HCT116 (cell line): ENCODE results near the gene PSMC5.

Experiments
- CBX3 ChIP-seq: IDR thresholded peaks from 2 replicates; pipeline ENCODE4 v1.6.1; 2012; ENCODE audit warnings: low read depth
- CEBPB ChIP-seq: IDR thresholded peaks from 2 replicates; pipeline ENCODE4 v1.6.1; 2012; ENCODE audit warnings: low read depth
- EZH2 ChIP-seq: fragments of 200-600 bp; sonication (generic); IDR thresholded peaks from 2 replicates; pipeline ENCODE4 v1.6.1; 2017; ENCODE audit warnings: antibody characterized with exemption, mixed run types
- POLR2A ChIP-seq: IDR thresholded peaks from 2 replicates; pipeline ENCODE4 v1.7.0; 2011; ENCODE audit warnings: borderline replicate concordance; ENCODE audit not compliant: insufficient read depth, insufficient read length; ENCODE audit errors: extremely low read depth
- POLR2AphosphoS5 ChIP-seq: IDR thresholded peaks from 2 replicates; pipeline ENCODE4 v1.6.1; 2011; ENCODE audit warnings: mild to moderate bottlenecking, low read depth, low read length, moderate library complexity
- REST ChIP-seq: IDR thresholded peaks from 2 replicates; pipeline ENCODE4 v1.6.1; 2012; ENCODE audit warnings: low read depth
- SIN3A ChIP-seq: IDR thresholded peaks from 2 replicates; pipeline ENCODE4 v1.6.1; 2012; ENCODE audit warnings: low read depth
- SP1 ChIP-seq: IDR thresholded peaks from 2 replicates; pipeline ENCODE4 v1.6.1; 2012; ENCODE audit warnings: low read depth
- SRF ChIP-seq: IDR thresholded peaks from 2 replicates; pipeline ENCODE4 v1.6.1; 2012; ENCODE audit warnings: low read depth
- TF ChIP-seq, protein P1 (sequence below), 3 experiments: fragments of 200-600 bp in 1 of 3; sonication (generic) in 1 of 3; IDR thresholded peaks in 2 of 3; conservative IDR thresholded peaks in 1 of 3; 2 replicates each; pipeline ENCODE4 v1.5.1; 2012 to 2017; ENCODE audit warnings: low read depth in 2 of 3, low read length in 2 of 3, antibody characterized with exemption in 1 of 3, borderline replicate concordance in 1 of 3, control low read depth in 1 of 3, mild to moderate bottlenecking in 1 of 3, mixed read lengths in 1 of 3, mixed run types in 1 of 3, moderate library complexity in 1 of 3; ENCODE audit not compliant: insufficient read depth in 1 of 3
- TF ChIP-seq, protein P2 (sequence below): IDR thresholded peaks from 2 replicates; pipeline ENCODE4 v1.6.1; 2012
- TF ChIP-seq, protein P3 (sequence below): IDR thresholded peaks from 2 replicates; pipeline ENCODE4 v1.6.1; 2012

DNA sequence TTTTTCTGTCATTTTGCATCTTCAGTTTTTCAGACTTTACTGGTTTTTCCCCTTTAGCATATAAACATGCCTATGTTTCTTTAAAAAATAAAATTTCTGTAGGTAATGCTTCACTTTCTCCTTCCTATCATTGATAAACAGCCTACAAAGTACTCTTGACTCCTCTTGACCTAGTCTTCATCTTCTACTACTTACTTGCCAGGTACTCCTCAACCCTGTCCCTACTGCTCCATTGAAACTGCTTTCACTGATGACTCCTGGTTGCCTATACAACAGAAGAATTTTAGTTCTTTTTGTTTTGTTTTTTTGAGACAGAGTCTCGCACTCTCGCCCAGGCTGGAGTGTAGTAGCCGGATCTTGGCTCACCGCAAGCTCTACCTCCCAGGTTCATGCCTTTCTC is 46.3 kb upstream of the PSMC5 start:
- TF ChIP-seq, protein P1, sequence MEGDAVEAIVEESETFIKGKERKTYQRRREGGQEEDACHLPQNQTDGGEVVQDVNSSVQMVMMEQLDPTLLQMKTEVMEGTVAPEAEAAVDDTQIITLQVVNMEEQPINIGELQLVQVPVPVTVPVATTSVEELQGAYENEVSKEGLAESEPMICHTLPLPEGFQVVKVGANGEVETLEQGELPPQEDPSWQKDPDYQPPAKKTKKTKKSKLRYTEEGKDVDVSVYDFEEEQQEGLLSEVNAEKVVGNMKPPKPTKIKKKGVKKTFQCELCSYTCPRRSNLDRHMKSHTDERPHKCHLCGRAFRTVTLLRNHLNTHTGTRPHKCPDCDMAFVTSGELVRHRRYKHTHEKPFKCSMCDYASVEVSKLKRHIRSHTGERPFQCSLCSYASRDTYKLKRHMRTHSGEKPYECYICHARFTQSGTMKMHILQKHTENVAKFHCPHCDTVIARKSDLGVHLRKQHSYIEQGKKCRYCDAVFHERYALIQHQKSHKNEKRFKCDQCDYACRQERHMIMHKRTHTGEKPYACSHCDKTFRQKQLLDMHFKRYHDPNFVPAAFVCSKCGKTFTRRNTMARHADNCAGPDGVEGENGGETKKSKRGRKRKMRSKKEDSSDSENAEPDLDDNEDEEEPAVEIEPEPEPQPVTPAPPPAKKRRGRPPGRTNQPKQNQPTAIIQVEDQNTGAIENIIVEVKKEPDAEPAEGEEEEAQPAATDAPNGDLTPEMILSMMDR (IDR thresholded peaks at IDR 0.05 in 2 of 3, conservative IDR thresholded peaks at IDR 0.05 in 1 of 3; ENCODE audit: borderline replicate concordance in 1 of 3, insufficient read depth in 1 of 3, low read depth in 2 of 3, low read length in 2 of 3) = no peak
- TF ChIP-seq EZH2 (no peak), POLR2A (no peak), POLR2AphosphoS5 (no peak), CEBPB (no peak), SIN3A (no peak), REST (no peak), CBX3 (no peak), SP1 (no peak), SRF (no peak)
- TF ChIP-seq, protein P2, sequence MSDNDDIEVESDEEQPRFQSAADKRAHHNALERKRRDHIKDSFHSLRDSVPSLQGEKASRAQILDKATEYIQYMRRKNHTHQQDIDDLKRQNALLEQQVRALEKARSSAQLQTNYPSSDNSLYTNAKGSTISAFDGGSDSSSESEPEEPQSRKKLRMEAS = no peak
- TF ChIP-seq, protein P3, sequence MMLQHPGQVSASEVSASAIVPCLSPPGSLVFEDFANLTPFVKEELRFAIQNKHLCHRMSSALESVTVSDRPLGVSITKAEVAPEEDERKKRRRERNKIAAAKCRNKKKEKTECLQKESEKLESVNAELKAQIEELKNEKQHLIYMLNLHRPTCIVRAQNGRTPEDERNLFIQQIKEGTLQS = no peak
